ENCODE measurements around the gene ATXN1. TPM values are rescaled to one million over a fixed set of nuclear protein-coding genes. Genes with fewer than 3 reads are reported as not detected.

ATXN1 gene
- polyA plus RNA-seq, 2 of the 4 experiments (the other 2 are of a cell fraction): 2.9 to 8.3 TPM

GRCh38 chr6:16712931-16713484 lies 48.3 kb downstream of the ATXN1 start (continued):
- TF ChIP-seq ELK1 (IDR thresholded peaks at IDR 0.05; ENCODE audit: low read depth, low read length): no peak
- no peak for TF ChIP-seq HDAC2 (IDR thresholded peaks at IDR 0.05)
- no peak for TF ChIP-seq NR3C1 (IDR thresholded peaks at IDR 0.05)
- TF ChIP-seq PHF8 (IDR thresholded peaks at IDR 0.05; ENCODE audit: borderline replicate concordance, low read depth): no peak
- no peak for TF ChIP-seq TP53 (CRISPR knock-in tag; IDR thresholded peaks at IDR 0.05)
- no peak for TF ChIP-seq BCL3 (IDR thresholded peaks at IDR 0.05)
- peak; percentile 14 to 32; a peak in 2 of 5 replicates for TF ChIP-seq EP300 (IDR thresholded peaks at IDR 0.05)
- TF ChIP-seq MAZ (IDR thresholded peaks at IDR 0.05; ENCODE audit: borderline replicate concordance, low read depth, low read length): no peak
- TF ChIP-seq CTCF (IDR thresholded peaks at IDR 0.05): peak; percentile 39
- no peak for TF ChIP-seq CHD2 (IDR thresholded peaks at IDR 0.05; ENCODE audit: low read length, partially characterized antibody)
- peak; percentile 67 to 86 for TF ChIP-seq CEBPB (IDR thresholded peaks at IDR 0.05)
- TF ChIP-seq USF2 (IDR thresholded peaks at IDR 0.05): no peak
- no peak for TF ChIP-seq FOXS1 (CRISPR knock-in tag; IDR thresholded peaks at IDR 0.05)
- no peak for TF ChIP-seq PBX3 (IDR thresholded peaks at IDR 0.05)
- TF ChIP-seq HEYL (CRISPR knock-in tag; IDR thresholded peaks at IDR 0.05): no peak
- TF ChIP-seq KDM5A (IDR thresholded peaks at IDR 0.05): no peak
- no peak for TF ChIP-seq POLR2A (IDR thresholded peaks at IDR 0.05; ENCODE audit: low read length)
- TF ChIP-seq HMGXB4 (CRISPR knock-in tag; IDR thresholded peaks at IDR 0.05; ENCODE audit: borderline replicate concordance): no peak
- TF ChIP-seq RAD21 (conservative IDR thresholded peaks at IDR 0.05 in 1 of 2, IDR thresholded peaks at IDR 0.05 in 1 of 2): peak; percentile 22 to 32; a peak in 2 of 5 replicates
- TF ChIP-seq EHF (CRISPR knock-in tag; IDR thresholded peaks at IDR 0.05): no peak
- no peak for TF ChIP-seq HES2 (IDR thresholded peaks at IDR 0.05)
